HUES64 (cell line): ENCODE data around the gene ADCY2.

Experiments used
- H3K27ac ChIP-seq: 2 replicates; pipeline ENCODE4 v1.7.0; 2013; ENCODE audit warnings: low read depth, low read length, inconsistent platforms
- H3K27me3 ChIP-seq: 2 replicates; pipeline ENCODE4 v1.6.1; 2013; ENCODE audit warnings: mild to moderate bottlenecking, low read length; ENCODE audit not compliant: insufficient read depth
- H3K36me3 ChIP-seq: 2 replicates; pipeline ENCODE4 v1.6.1; 2013; ENCODE audit warnings: mild to moderate bottlenecking, low read length; ENCODE audit not compliant: insufficient read depth
- H3K4me1 ChIP-seq: 2 replicates; pipeline ENCODE4 v1.6.1; 2013; ENCODE audit warnings: mild to moderate bottlenecking, low read length, moderate library complexity; ENCODE audit not compliant: insufficient read depth
- H3K4me3 ChIP-seq: 2 replicates; pipeline ENCODE4 v1.5.1; 2013; ENCODE audit warnings: mild to moderate bottlenecking, low read length, moderate library complexity
- H3K9ac ChIP-seq: 2 replicates; pipeline ENCODE4 v1.6.1; 2013; ENCODE audit warnings: mild to moderate bottlenecking, low read depth, low read length
- H3K9me3 ChIP-seq: 2 replicates; pipeline ENCODE4 v1.6.1; 2013; ENCODE audit warnings: low read depth, low read length; ENCODE audit not compliant: insufficient read depth
- WGBS: fragments of 150-250, 120-280 bp; methylation state at CpG from one replicate; pipeline ENCODE4 v1.1.7; 2013; ENCODE audit warnings: missing lambda C conversion rate; 5-methylcytosine and 5-hydroxymethylcytosine counted together

The ADCY2 gene

GRCh38 chr5:7376871-7377270, 19.1 kb upstream of the ADCY2 start:
- Histone ChIP-seq H3K9ac (no peak overlapping the region), H3K4me3 (no peak overlapping the region), H3K9me3 (no peaks in the 10 kb centered on the region), H3K27ac (no peak overlapping the region), H3K27me3 (no peaks in the 10 kb centered on the region), H3K36me3 (no peaks in the 10 kb centered on the region), H3K4me1 (no peaks in the 10 kb centered on the region)
- 91% methylated on average over 3 of the region's 3 CpGs for WGBS

- WGBS, result no CpG with 5 or more reads among the region's 2 CpGs
- Histone ChIP-seq H3K36me3 (no peaks in the 10 kb centered on the region), H3K27me3 (no peaks in the 10 kb centered on the region), H3K4me3 (no peak overlapping the region), H3K4me1 (no peaks in the 10 kb centered on the region), H3K27ac (no peak overlapping the region), H3K9ac (no peak overlapping the region), H3K9me3 (no peaks in the 10 kb centered on the region)
Measured at GRCh38 chr5:7377761-7378160, 18.2 kb upstream of the ADCY2 start.

GRCh38 chr5:7382588-7382987, 13.3 kb upstream of the ADCY2 start:
- Histone ChIP-seq H3K27ac (no peak overlapping the region), H3K4me3 (no peak overlapping the region), H3K4me1 (no peaks in the 10 kb centered on the region), H3K9ac (no peak overlapping the region), H3K9me3 (no peaks in the 10 kb centered on the region), H3K36me3 (no peaks in the 10 kb centered on the region), H3K27me3 (no peaks in the 10 kb centered on the region)
- 86% methylated on average over 2 of the region's 2 CpGs for WGBS

GRCh38 chr5:7385681-7386080, 10.3 kb upstream of the ADCY2 start:
- Histone ChIP-seq H3K9me3 (no peaks in the 10 kb centered on the region), H3K4me3 (no peak overlapping the region), H3K27me3 (no peaks in the 10 kb centered on the region), H3K4me1 (no peaks in the 10 kb centered on the region), H3K36me3 (no peaks in the 10 kb centered on the region), H3K9ac (no peak overlapping the region), H3K27ac (no peak overlapping the region)
- WGBS, result 88% methylated on average over 6 of the region's 6 CpGs

- Histone ChIP-seq H3K27ac (no peak overlapping the region), H3K9me3 (no peaks in the 10 kb centered on the region)
- WGBS, result 90% methylated on average over 3 of the region's 3 CpGs
Measured at GRCh38 chr5:7388553-7388952, 7.4 kb upstream of the ADCY2 start.

GRCh38 chr5:7391215-7391614, 4.7 kb upstream of the ADCY2 start:
- Histone ChIP-seq H3K4me1 (peaks cover 22% of the 10 kb centered on the region), H3K9ac (no peak overlapping the region), H3K27ac (peak overlapping the region; percentile 33; the same call in 1 of the 2 replicates), H3K36me3 (no peaks in the 10 kb centered on the region), H3K4me3 (no peak overlapping the region), H3K9me3 (no peaks in the 10 kb centered on the region), H3K27me3 (peaks cover 18% of the 10 kb centered on the region; the same call in 1 of the 2 replicates)
- WGBS, result 69% methylated on average over 9 of the region's 9 CpGs

More at GRCh38 chr5:7388553-7388952, 7.4 kb upstream of the ADCY2 start:
- H3K4me3 ChIP-seq, result no peak overlapping the region
- no peaks in the 10 kb centered on the region for H3K27me3 ChIP-seq
- no peak overlapping the region for H3K9ac ChIP-seq
- no peaks in the 10 kb centered on the region for H3K36me3 ChIP-seq
- H3K4me1 ChIP-seq, result peaks cover 22% of the 10 kb centered on the region

GRCh38 chr5:7391814-7392692, 3.9 kb upstream of the ADCY2 start:
- Histone ChIP-seq H3K9me3 (no peaks in the 10 kb centered on the region), H3K27ac (no peak overlapping the region)
- WGBS, result 56% methylated on average over 15 of the region's 15 CpGs

GRCh38 chr5:7392693-7393024, 3.3 kb upstream of the ADCY2 start:
- H3K9ac ChIP-seq, result no peak overlapping the region
- peaks cover 22% of the 10 kb centered on the region for H3K4me1 ChIP-seq
- H3K27me3 ChIP-seq, result peaks cover 32% of the 10 kb centered on the region; the same call in 1 of the 2 replicates
- H3K27ac ChIP-seq, result no peak overlapping the region
- no peaks in the 10 kb centered on the region for H3K9me3 ChIP-seq
- H3K4me3 ChIP-seq, result no peak overlapping the region
- no peaks in the 10 kb centered on the region for H3K36me3 ChIP-seq
- 100% methylated on average over 1 of the region's 3 CpGs for WGBS

More at GRCh38 chr5:7391814-7392692, 3.9 kb upstream of the ADCY2 start:
- no peak overlapping the region for H3K9ac ChIP-seq
- H3K4me3 ChIP-seq, result no peak overlapping the region
- peaks cover 22% of the 10 kb centered on the region for H3K4me1 ChIP-seq
- peaks cover 26% of the 10 kb centered on the region; the same call in 1 of the 2 replicates for H3K27me3 ChIP-seq
- no peaks in the 10 kb centered on the region for H3K36me3 ChIP-seq

GRCh38 chr5:7393921-7394799, 1.8 kb upstream of the ADCY2 start:
- Histone ChIP-seq H3K4me1 (peaks cover 31% of the 10 kb centered on the region), H3K36me3 (no peaks in the 10 kb centered on the region), H3K27ac (no peak overlapping the region; the same call in 1 of the 2 replicates), H3K27me3 (peaks cover 46% of the 10 kb centered on the region; the same call in 1 of the 2 replicates), H3K4me3 (peak overlapping the region; percentile 68), H3K9ac (peak overlapping the region; percentile 65; the same call in 1 of the 2 replicates), H3K9me3 (no peaks in the 10 kb centered on the region)
- WGBS, result 76% methylated on average over 14 of the region's 14 CpGs

GRCh38 chr5:7394889-7395431, 978 bp upstream of the ADCY2 start:
- 3% methylated on average over 45 of the region's 45 CpGs for WGBS

More at GRCh38 chr5:7394889-7395431, 978 bp upstream of the ADCY2 start:
- Histone ChIP-seq H3K36me3 (no peaks in the 10 kb centered on the region), H3K4me1 (peaks cover 38% of the 10 kb centered on the region), H3K27ac (peak overlapping the region; percentile 66), H3K27me3 (peaks cover 46% of the 10 kb centered on the region; the same call in 1 of the 2 replicates), H3K9ac (peak overlapping the region; percentile 65), H3K9me3 (no peaks in the 10 kb centered on the region), H3K4me3 (peak overlapping the region; percentile 68)
